ENCODE results near the gene METTL1.
"Not testable (repeated sequence)": the region's sequence is repeated elsewhere in the genome, so short reads cannot be mapped to it uniquely, and the experiment has no call there.

METTL1 gene

GRCh38 chr12:57725851-57726150 lies 46.1 kb downstream of the METTL1 start:
- Histone ChIP-seq H3K4me1 (ENCODE audit: control insufficient read depth in 1 of 2, insufficient read depth in 2 of 2, low read length in 2 of 2) (peaks cover 5 to 16% of the 10 kb centered on the region in 2 donors), H3K9me3 (ENCODE audit: control insufficient read depth in 1 of 2, low read length in 2 of 2) (no peaks in the 10 kb centered on the region), H3K27me3 (ENCODE audit: control insufficient read depth in 1 of 2, insufficient read depth in 2 of 2, low read length in 2 of 2) (peaks cover 14 to 17% of the 10 kb centered on the region in 2 donors), H3K4me3 (ENCODE audit: low read depth in 1 of 2, low read length in 2 of 2) (peak overlapping the region; percentile 82 to 90), H3K36me3 (ENCODE audit: control insufficient read depth in 1 of 2, insufficient read depth in 2 of 2, low read length in 2 of 2) (peaks cover 5 to 16% of the 10 kb centered on the region in 2 donors), H3K27ac (ENCODE audit: low read depth, low read length) (no peak overlapping the region), H3K9ac (ENCODE audit: low read depth in 1 of 2, low read length in 2 of 2) (no peak overlapping the region)

GRCh38 chr12:57724936-57725740 lies 46.8 kb downstream of the METTL1 start:
- H3K4me1 ChIP-seq (ENCODE audit: control insufficient read depth in 1 of 2, insufficient read depth in 2 of 2, low read length in 2 of 2): peaks cover 5 to 16% of the 10 kb centered on the region in 2 donors
- no peak overlapping the region for H3K27ac ChIP-seq (ENCODE audit: low read depth, low read length)
- no peaks in the 10 kb centered on the region for H3K9me3 ChIP-seq (ENCODE audit: control insufficient read depth in 1 of 2, low read length in 2 of 2)
- H3K9ac ChIP-seq (ENCODE audit: low read depth in 1 of 2, low read length in 2 of 2): no peak overlapping the region
- H3K36me3 ChIP-seq (ENCODE audit: control insufficient read depth in 1 of 2, insufficient read depth in 2 of 2, low read length in 2 of 2): peaks cover 12 to 18% of the 10 kb centered on the region in 2 donors
- peaks cover 13 to 14% of the 10 kb centered on the region in 2 donors for H3K27me3 ChIP-seq (ENCODE audit: control insufficient read depth in 1 of 2, insufficient read depth in 2 of 2, low read length in 2 of 2)
- H3K4me3 ChIP-seq (ENCODE audit: low read depth in 1 of 2, low read length in 2 of 2): no peak overlapping the region

- Histone ChIP-seq H3K9me3 (ENCODE audit: control insufficient read depth in 1 of 2, low read length in 2 of 2) (no peaks in the 10 kb centered on the region), H3K27me3 (ENCODE audit: control insufficient read depth in 1 of 2, insufficient read depth in 2 of 2, low read length in 2 of 2) (peaks cover 9 to 13% of the 10 kb centered on the region in 2 donors), H3K36me3 (ENCODE audit: control insufficient read depth in 1 of 2, insufficient read depth in 2 of 2, low read length in 2 of 2) (peaks cover 20 to 27% of the 10 kb centered on the region in 2 donors), H3K9ac (ENCODE audit: low read depth in 1 of 2, low read length in 2 of 2) (no peak overlapping the region), H3K4me3 (ENCODE audit: low read depth in 1 of 2, low read length in 2 of 2) (no peak overlapping the region), H3K27ac (ENCODE audit: low read depth, low read length) (no peak overlapping the region), H3K4me1 (ENCODE audit: control insufficient read depth in 1 of 2, insufficient read depth in 2 of 2, low read length in 2 of 2) (peaks cover 5 to 16% of the 10 kb centered on the region in 2 donors)
These were observed 47.6 kb downstream of the METTL1 start for GRCh38 chr12:57724003-57724935.

- Histone ChIP-seq H3K27me3 (ENCODE audit: control insufficient read depth in 1 of 2, insufficient read depth in 2 of 2, low read length in 2 of 2) (peaks cover 9 to 13% of the 10 kb centered on the region in 2 donors), H3K4me1 (ENCODE audit: control insufficient read depth in 1 of 2, insufficient read depth in 2 of 2, low read length in 2 of 2) (peaks cover 5 to 16% of the 10 kb centered on the region in 2 donors), H3K4me3 (ENCODE audit: low read depth in 1 of 2, low read length in 2 of 2) (no peak overlapping the region), H3K9me3 (ENCODE audit: control insufficient read depth in 1 of 2, low read length in 2 of 2) (no peaks in the 10 kb centered on the region), H3K9ac (ENCODE audit: low read depth in 1 of 2, low read length in 2 of 2) (no peak overlapping the region), H3K36me3 (ENCODE audit: control insufficient read depth in 1 of 2, insufficient read depth in 2 of 2, low read length in 2 of 2) (peaks cover 23 to 33% of the 10 kb centered on the region in 2 donors), H3K27ac (ENCODE audit: low read depth, low read length) (no peak overlapping the region)
These were observed 48.3 kb downstream of the METTL1 start for GRCh38 chr12:57723630-57723962.

GRCh38 chr12:57722716-57723629 lies 48.9 kb downstream of the METTL1 start:
- no peak overlapping the region for H3K9ac ChIP-seq (ENCODE audit: low read depth in 1 of 2, low read length in 2 of 2)
- peaks cover 29 to 40% of the 10 kb centered on the region in 2 donors for H3K36me3 ChIP-seq (ENCODE audit: control insufficient read depth in 1 of 2, insufficient read depth in 2 of 2, low read length in 2 of 2)
- H3K4me3 ChIP-seq (ENCODE audit: low read depth in 1 of 2, low read length in 2 of 2): no peak overlapping the region

GRCh38 chr12:57721846-57722608 lies 49.9 kb downstream of the METTL1 start:
- not testable (repeated sequence) for H3K9me3 ChIP-seq (ENCODE audit: control insufficient read depth in 1 of 2, low read length in 2 of 2); H3K9ac ChIP-seq (ENCODE audit: low read depth in 1 of 2, low read length in 2 of 2); H3K27ac ChIP-seq (ENCODE audit: low read depth, low read length); H3K4me3 ChIP-seq (ENCODE audit: low read depth in 1 of 2, low read length in 2 of 2); H3K27me3 ChIP-seq (ENCODE audit: control insufficient read depth in 1 of 2, insufficient read depth in 2 of 2, low read length in 2 of 2)
- Histone ChIP-seq H3K4me1 (ENCODE audit: control insufficient read depth in 1 of 2, insufficient read depth in 2 of 2, low read length in 2 of 2) (peaks cover 1 to 13% of the 10 kb centered on the region in 2 donors), H3K36me3 (ENCODE audit: control insufficient read depth in 1 of 2, insufficient read depth in 2 of 2, low read length in 2 of 2) (peaks cover 35 to 48% of the 10 kb centered on the region in 2 donors)

More at GRCh38 chr12:57722716-57723629, 48.9 kb downstream of the METTL1 start:
- peaks cover 9 to 12% of the 10 kb centered on the region in 2 donors for H3K27me3 ChIP-seq (ENCODE audit: control insufficient read depth in 1 of 2, insufficient read depth in 2 of 2, low read length in 2 of 2)
- H3K27ac ChIP-seq (ENCODE audit: low read depth, low read length): no peak overlapping the region
- peaks cover 5 to 16% of the 10 kb centered on the region in 2 donors for H3K4me1 ChIP-seq (ENCODE audit: control insufficient read depth in 1 of 2, insufficient read depth in 2 of 2, low read length in 2 of 2)
- no peaks in the 10 kb centered on the region for H3K9me3 ChIP-seq (ENCODE audit: control insufficient read depth in 1 of 2, low read length in 2 of 2)

GRCh38 chr12:57720606-57721595 lies 51.0 kb downstream of the METTL1 start:
- H3K9me3 ChIP-seq (ENCODE audit: control insufficient read depth in 1 of 2, low read length in 2 of 2): no peaks in the 10 kb centered on the region
- H3K27me3 ChIP-seq (ENCODE audit: control insufficient read depth in 1 of 2, insufficient read depth in 2 of 2, low read length in 2 of 2): no peaks in the 10 kb centered on the region
- peaks cover 45 to 59% of the 10 kb centered on the region in 2 donors for H3K36me3 ChIP-seq (ENCODE audit: control insufficient read depth in 1 of 2, insufficient read depth in 2 of 2, low read length in 2 of 2)

GRCh38 chr12:57719777-57720605 lies 51.9 kb downstream of the METTL1 start:
- H3K9ac ChIP-seq (ENCODE audit: low read depth in 1 of 2, low read length in 2 of 2): no peak overlapping the region
- no peaks in the 10 kb centered on the region for H3K27me3 ChIP-seq (ENCODE audit: control insufficient read depth in 1 of 2, insufficient read depth in 2 of 2, low read length in 2 of 2)
- H3K4me1 ChIP-seq (ENCODE audit: control insufficient read depth in 1 of 2, insufficient read depth in 2 of 2, low read length in 2 of 2): no peaks in the 10 kb centered on the region
- no peak overlapping the region for H3K4me3 ChIP-seq (ENCODE audit: low read depth in 1 of 2, low read length in 2 of 2)
- no peak overlapping the region for H3K27ac ChIP-seq (ENCODE audit: low read depth, low read length)
- H3K9me3 ChIP-seq (ENCODE audit: control insufficient read depth in 1 of 2, low read length in 2 of 2): no peaks in the 10 kb centered on the region
- peaks cover 51 to 66% of the 10 kb centered on the region in 2 donors for H3K36me3 ChIP-seq (ENCODE audit: control insufficient read depth in 1 of 2, insufficient read depth in 2 of 2, low read length in 2 of 2)

More at GRCh38 chr12:57720606-57721595, 51.0 kb downstream of the METTL1 start:
- no peak overlapping the region for H3K27ac ChIP-seq (ENCODE audit: low read depth, low read length)
- H3K4me1 ChIP-seq (ENCODE audit: control insufficient read depth in 1 of 2, insufficient read depth in 2 of 2, low read length in 2 of 2): peaks cover 0 to 3% of the 10 kb centered on the region in 2 donors
- H3K4me3 ChIP-seq (ENCODE audit: low read depth in 1 of 2, low read length in 2 of 2): no peak overlapping the region
- H3K9ac ChIP-seq (ENCODE audit: low read depth in 1 of 2, low read length in 2 of 2): no peak overlapping the region

Data from duodenal mucosa (tissue), 2 donors.